ENCODE results near the gene CCDC43.
A peak's percentile ranks its signal among the peaks of the same experiment; 100 is the strongest.
"Not testable (repeated sequence)": the region's sequence is repeated elsewhere in the genome, so short reads cannot be mapped to it uniquely, and the experiment has no call there.

The CCDC43 gene

DNA sequence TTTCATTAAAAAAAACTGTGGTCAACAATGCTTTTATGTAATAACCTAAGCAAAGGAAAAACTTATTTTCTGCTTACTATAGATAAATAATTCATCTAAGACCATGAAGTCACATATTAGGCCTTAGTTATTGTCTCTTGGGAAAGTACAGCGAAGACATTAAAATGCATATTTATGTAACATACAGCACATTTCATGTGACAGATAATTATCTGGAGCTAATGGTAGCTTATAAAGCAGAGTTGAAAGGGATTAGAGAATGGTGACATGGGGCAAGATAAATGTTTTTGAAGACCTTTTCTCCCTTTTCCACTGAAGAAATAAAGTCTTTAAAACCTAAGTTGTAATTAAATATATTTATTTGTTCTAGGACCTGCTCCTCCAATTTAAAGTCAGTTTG lies 23.6 kb downstream of the CCDC43 start:
- DNase-seq, result no peak

- DNase-seq, result no peak
Observed at GRCh38 chr17:44664867-44665266, 24.7 kb downstream of the CCDC43 start.

GRCh38 chr17:44663095-44663494 lies 26.5 kb downstream of the CCDC43 start:
- no peak for DNase-seq

DNA sequence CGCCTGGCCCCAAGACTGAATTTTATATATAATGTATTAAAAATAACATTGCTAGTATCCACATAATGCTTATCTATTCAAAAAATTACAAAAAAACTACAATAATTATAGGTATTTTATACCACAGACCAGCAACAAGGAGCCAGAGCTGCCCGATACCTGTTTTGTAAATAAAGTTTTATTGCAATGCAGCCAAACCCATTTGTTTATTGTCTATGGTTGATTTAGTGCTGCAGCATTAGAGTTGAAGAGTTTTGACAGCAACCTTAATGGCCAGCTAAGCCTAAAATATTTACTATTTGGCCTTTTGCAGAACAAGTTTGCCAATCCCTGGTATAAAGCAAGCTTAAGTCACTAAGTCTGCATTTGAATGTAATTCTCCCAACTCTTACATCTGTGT lies 27.7 kb downstream of the CCDC43 start:
- no peak for DNase-seq

DNA sequence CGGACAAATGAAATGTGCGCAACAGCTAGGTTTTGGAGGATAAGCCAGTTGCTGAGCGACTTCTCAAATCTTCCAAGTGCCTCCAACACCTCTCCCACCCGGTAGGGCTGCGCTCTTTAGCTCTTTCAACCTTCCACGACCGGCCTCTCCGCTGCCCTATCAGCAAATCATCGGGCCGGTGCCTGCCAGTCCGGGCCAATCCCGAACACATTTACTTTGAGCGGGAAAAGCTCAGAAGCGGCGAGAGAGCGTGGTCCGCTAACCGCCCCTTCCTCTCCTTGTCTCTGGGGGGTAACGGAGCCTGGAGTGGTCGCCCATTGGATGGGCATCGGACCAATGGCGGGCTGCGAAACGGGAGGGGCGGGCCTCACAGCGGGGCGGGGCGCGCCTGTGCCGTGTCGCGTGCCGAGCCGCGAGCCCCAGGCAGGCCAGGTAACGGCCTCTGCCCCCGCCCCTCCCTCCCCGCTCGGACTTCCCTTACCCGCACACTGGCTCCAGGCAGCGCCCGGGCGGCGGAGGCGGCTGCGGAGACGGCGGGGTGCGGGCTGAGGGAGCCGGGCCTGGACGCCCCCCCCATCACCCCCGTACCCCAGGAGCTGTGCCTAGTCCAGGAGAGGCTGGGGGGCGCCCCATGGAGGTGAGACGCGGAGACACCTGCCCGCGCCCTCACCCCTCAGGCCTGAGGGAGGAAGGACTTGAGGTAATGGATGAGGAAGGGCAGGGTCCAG lies 33.4 kb downstream of the CCDC43 start, which contains the start of gene MEIOC:
Gene MEIOC (plus strand): TSS at position 486 of the 728 bp plus-strand sequence. CDS start 146 bp downstream, at position 632.
- DNase-seq, result peak; percentile 18 to 38

DNA sequence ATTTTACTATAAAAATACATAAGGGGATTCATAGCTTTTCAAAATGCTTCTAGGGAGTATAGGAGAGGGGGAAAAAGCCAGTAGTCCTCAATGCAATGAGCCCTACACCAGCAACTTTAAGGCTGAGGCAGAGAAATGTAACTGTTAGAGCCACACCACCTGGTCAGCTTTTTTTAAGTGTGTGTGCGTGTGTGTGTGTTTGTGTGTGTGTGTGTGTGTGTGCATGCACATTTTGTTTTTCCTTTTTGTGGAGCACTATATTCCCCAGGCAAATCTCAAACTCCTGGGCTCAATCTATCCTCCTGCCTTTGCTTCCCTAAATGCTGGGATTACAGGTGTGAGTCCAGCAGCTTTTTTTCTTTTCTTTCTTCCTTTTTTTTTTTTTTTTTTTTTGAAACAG lies 35.6 kb downstream of the CCDC43 start:
- no peak for DNase-seq

GRCh38 chr17:44653384-44653783 lies 36.2 kb downstream of the CCDC43 start:
- no peak for DNase-seq

DNA sequence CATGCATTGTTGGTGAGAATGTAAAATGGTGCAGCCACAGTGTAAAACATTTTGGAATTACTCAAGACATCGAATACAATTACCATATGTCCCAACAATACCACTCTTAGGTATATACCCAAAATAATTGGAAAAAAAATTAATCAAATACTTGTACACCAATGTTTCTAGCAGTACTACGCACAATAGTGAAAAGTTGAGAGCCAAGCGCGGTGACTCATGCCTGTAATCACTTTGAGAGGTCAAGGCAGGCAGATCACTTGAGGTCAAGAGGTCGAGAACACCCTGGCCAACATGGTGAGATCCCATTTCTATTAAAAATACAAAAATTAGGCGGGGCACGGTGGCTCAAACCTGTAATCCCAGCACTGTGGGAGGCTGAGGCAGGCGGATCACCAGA lies 36.8 kb downstream of the CCDC43 start:
- no peak for DNase-seq

DNA sequence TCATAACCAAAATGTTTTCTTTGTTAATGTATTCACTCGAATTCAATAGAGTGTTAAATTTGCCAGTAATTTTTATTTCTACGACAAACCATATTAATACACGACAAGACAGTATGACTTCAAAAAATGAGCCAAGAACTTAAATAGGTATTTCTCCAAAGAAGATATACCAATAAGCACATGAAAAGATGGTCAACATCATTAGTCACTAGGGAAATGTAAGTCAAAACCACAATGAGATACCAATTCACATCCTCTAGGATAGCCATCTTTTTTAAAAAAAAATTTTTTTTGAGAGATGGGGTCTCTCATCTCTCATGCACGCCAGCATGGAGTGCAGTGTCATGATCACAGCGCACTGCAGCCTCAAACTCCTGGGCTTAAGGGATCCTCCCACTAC lies 38.3 kb downstream of the CCDC43 start:
- no peak for DNase-seq

GRCh38 chr17:44648963-44649362 lies 40.6 kb downstream of the CCDC43 start:
- DNase-seq, result no peak

DNA sequence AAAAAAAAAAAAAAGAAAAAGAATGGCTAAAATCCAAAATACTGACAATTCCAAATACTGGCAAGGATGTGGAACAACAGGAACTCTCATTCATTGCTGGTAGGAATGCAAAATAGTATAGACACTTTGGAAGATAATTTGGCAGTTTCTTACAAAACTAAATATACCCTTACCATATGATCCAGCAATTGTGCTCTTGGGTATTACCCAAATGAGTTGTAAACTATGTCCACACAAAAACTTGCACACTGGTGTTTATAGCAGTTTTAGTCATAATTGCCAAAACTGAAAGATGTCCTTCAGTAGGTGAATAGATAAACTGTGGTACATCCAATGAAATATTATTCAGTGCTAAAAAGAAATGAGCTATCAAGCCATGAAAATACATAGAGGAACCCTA lies 41.8 kb downstream of the CCDC43 start:
- no peak for DNase-seq

DNA sequence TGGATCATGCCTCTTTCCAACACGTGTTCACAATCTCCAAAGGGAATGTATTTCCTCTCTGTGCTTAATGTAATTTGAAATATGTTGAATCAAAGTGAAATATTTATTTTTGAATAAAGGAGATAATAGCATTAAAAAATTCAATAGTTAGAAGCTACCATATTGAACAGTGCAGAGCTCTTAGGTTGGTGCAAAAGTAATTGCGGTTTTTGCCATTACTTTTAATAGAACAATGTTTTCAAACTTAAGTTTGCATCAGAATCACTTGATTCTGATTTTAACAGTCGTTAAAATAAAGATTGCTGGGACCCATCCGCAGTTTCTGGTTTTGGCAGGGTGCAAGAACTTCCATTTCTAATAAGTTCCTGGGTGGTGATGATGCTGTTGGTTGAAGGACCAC lies 43.3 kb downstream of the CCDC43 start:
- no peak for DNase-seq

- DNase-seq, result no peak
Observed at GRCh38 chr17:44645341-44645740, 44.2 kb downstream of the CCDC43 start.

DNA sequence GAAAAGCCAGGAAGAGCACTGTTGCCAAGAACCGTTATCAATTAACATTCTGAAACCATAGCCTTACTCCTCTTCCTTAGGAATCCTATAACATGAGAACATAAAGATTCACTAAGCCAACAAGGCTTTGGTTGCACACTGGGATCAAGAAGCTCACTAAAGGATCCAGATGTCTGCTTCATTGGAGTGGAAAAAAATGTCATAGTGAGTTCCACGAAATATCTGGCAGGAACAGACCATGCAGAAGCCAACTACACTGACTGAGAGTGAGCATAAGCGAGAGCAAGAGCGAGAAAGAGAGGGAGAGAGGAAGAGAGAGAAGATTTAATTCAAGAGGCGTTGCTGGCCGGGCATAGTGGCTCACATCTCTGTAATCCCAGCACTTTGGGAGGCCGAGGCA lies 46.7 kb downstream of the CCDC43 start:
- DNase-seq, result no peak

- DNase-seq, result no peak
Observed at GRCh38 chr17:44637066-44637465, 52.5 kb downstream of the CCDC43 start.

- DNase-seq, result no peak
Observed at GRCh38 chr17:44636562-44636961, 53.0 kb downstream of the CCDC43 start.

DNA sequence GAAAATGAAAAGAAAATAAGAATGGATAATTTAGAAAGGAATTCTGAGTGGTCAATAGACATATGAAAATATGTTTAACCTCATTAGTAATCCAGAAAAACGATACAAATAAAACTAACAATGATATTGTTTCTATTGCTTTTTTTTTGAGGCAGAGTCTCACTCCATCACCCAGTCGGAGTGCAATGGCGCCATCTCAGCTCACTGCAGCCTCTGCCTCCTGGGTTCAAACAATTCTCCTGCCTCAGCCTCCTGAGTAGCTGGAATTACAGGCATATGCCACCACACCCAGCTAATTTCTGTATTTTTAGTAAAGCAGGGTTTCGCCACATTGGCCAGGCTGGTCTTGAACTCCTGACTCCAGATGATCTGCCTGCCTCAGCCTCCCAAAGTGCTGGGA lies 55.2 kb downstream of the CCDC43 start:
- not testable (repeated sequence) for DNase-seq

- DNase-seq, result no peak
Observed at GRCh38 chr17:44633998-44634397, 55.6 kb downstream of the CCDC43 start.

GRCh38 chr17:44630703-44631102 lies 58.9 kb downstream of the CCDC43 start:
- no peak for DNase-seq

GRCh38 chr17:44629314-44629713 lies 60.3 kb downstream of the CCDC43 start:
- no peak for DNase-seq

DNA sequence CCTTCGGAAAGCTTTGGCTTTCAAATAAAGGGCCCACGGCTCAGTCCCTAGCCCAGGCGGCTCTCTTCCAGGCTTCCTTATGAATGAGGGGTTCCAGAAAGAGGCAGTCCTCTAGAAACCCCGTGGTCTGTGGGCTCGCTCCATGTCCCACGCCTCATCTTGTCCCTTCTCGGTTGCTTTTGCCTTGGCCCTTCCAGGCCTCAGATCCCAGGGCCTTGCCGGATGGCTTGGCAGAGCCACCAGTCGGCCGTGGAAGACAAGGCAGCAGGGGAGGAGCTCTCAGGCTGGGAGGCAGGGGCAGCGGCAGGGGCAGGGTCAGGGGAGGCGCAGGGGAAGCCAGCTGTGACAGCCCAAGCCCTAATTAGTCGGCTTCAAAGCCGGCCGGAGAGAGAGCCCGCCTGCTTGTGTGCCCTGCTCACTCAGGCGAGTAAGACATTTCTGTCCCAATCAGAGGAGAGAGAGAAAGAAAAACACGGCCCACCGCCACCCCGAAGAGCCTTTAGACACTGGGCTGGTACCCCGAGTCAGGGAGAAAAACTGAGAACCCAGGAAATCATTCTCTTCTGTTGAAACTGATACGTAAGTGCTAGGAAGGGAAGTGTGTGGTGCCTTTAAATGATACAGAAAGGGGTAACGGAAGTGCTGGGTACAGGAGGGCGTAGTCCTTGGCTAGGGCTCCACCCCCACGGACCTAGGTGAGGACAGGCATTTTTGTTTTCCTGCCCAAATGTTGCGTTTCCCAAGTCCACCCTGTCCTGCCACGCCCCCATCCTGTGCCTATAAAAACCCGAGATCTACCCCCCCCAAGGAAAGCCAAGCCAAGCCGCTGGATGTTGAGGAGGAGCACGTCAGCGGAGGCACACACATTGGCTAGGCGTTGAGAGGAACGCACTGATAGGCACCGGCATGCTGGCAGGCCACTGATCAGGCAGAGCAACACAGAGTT lies 61.1 kb downstream of the CCDC43 start:
- no peak for DNase-seq

- DNase-seq, result no peak
Observed at GRCh38 chr17:44627513-44628242, 61.9 kb downstream of the CCDC43 start.
